GM19324 (cell line): ENCODE data around the gene NPIPA8.
"Not testable (repeated sequence)": the region's sequence is repeated elsewhere in the genome, so short reads cannot be mapped to it uniquely, and the experiment has no call there.

Source experiments
- ATAC-seq: cut with Tn5 transposase; IDR thresholded peaks from one replicate; pipeline ENCODE4 v1.9.1; 2021; ENCODE audit warnings: mild to moderate bottlenecking, moderate library complexity; ENCODE audit not compliant: unreplicated experiment, low FRiP score

NPIPA8 gene

DNA sequence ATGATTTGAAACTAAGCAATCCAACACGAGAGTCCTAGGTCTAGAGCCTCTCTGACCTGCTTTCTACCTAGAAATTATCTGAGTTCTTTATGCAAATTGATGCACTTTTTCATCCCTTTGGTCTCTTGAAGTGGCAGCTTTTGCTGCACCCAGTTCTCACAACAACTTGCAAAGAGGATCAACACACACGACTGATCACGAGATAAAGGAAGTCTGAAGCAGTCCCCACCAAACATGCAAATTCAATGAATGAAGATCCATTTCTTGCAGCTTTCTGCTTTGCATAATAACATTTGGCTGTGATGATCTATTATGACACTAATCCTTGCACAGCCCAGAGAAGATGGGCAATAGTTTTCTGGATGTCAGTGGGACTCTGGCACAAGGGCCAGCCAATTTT is 56.2 kb downstream of the NPIPA8 start:
- ATAC-seq, result not testable (repeated sequence)

DNA sequence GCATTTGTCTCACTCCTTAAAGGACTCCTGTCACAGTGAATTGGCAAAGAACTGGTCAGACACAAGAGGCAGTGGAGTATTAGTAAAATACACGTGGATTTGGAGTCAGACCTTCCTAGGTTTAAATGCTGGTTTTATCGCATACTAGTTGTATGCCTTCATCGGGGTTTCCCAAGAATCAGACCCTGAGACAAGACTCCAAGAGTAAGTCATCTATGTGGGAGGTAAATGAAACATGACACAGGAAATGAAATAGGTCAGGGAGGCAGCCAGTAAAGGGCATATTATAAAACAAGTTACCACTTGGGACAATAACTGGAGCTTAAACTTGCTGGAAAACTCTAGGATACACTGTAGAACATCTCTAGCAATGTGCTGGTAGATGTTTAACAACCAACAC is 59.8 kb downstream of the NPIPA8 start:
- not testable (repeated sequence) for ATAC-seq

DNA sequence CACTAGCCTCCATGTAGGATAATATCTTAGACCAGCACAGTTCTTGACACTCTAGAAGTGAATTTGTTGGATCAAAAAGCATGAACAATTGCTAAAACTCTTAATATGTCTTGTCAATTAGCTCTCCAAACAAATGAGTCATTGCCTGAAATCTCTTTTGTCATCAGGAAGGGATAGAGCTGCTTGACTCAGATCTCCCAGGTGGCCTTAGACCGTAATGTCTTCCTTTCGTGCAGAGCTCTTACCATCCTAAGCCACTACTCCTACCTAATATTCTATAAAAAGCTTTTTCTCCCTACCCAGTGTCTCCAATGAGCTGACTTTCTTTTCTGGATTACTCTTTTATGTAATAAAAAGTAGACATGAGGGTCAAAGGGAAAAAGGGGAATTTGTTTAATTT is 66.4 kb downstream of the NPIPA8 start:
- ATAC-seq, result not testable (repeated sequence)
